NCI-H526 treated with DMSO at 0.1 percent for 48 hours (cell line): Measurements from ENCODE around the gene RBKS.

Experiments
- DNase-seq: peaks from one replicate; lab custom pipeline; 2025; lab: John Stamatoyannopoulos, UW

RBKS gene

GRCh38 chr2:27734305-27734704, 155.9 kb downstream of the RBKS start:
- no peak for DNase-seq
